ENCODE results near the gene PIK3R3. TPM values are rescaled to one million over a fixed set of nuclear protein-coding genes. Genes with fewer than 3 reads are reported as not detected.

PIK3R3 gene
- total and polyA plus RNA-seq, 2 donors (not counting 3 experiments of a cell fraction or from before 2014, with no cell fraction given) = 7.5 to 14.3 TPM

GRCh38 chr1:46010611-46011010 lies 121.8 kb downstream of the PIK3R3 start:
- dilution Hi-C loops (cut with MboI; ENCODE audit: extremely low pct_ligation_motif_present, low sequenced_read_pairs) = no loop called here

More at GRCh38 chr1:46010611-46011010, 121.8 kb downstream of the PIK3R3 start:
- no peak for TF ChIP-seq POLR2AphosphoS5 (IDR thresholded peaks at IDR 0.05; ENCODE audit: insufficient read depth, low read depth, low read length)
- TF ChIP-seq MYC (IDR thresholded peaks at IDR 0.05; ENCODE audit: low read depth, low read length) = no peak
- no peak for TF ChIP-seq FOS (IDR thresholded peaks at IDR 0.05; ENCODE audit: borderline replicate concordance, insufficient read depth, low read length)
- TF ChIP-seq POLR2A (IDR thresholded peaks at IDR 0.05; ENCODE audit: low read depth, low read length) = no peak
- no peak for TF ChIP-seq GATA2 (IDR thresholded peaks at IDR 0.05; ENCODE audit: insufficient read depth, insufficient read length, low read depth, low read length)
- TF ChIP-seq MAX (IDR thresholded peaks at IDR 0.05; ENCODE audit: insufficient read depth, insufficient read length) = no peak
- TF ChIP-seq EZH2 (IDR thresholded peaks at IDR 0.05; ENCODE audit: borderline replicate concordance, low read depth, low read length, severe bottlenecking) = no peak
- no peak for TF ChIP-seq JUN (IDR thresholded peaks at IDR 0.05; ENCODE audit: borderline replicate concordance, insufficient read depth, insufficient read length, low read depth)
- TF ChIP-seq CTCF (IDR thresholded peaks at IDR 0.05; ENCODE audit: extremely low read depth in 1 of 2, insufficient read depth in 1 of 2, low read depth in 1 of 2, low read length in 2 of 2) = no peak
- Histone ChIP-seq H3K4me3 (replicated peaks in 1 of 3; ENCODE audit: insufficient read depth in 1 of 3, low read depth in 1 of 3, low read length in 3 of 3) (no peak overlapping the region), H3K27ac (ENCODE audit: insufficient read depth, low read depth, low read length) (no peak overlapping the region), H3K79me2 (ENCODE audit: control insufficient read depth, insufficient read depth, low read length) (no peaks in the 10 kb centered on the region), H3K27me3 (ENCODE audit: control insufficient read depth in 2 of 2, insufficient read depth in 2 of 2, low read length in 2 of 2) (no peaks in the 10 kb centered on the region), H3K9me1 (replicated peaks; ENCODE audit: control insufficient read depth, extremely low read depth, insufficient read depth, low read length) (no peaks in the 10 kb centered on the region), H3K9ac (replicated peaks; ENCODE audit: extremely low read depth, insufficient read depth, low read length) (no peak overlapping the region), H4K20me1 (replicated peaks; ENCODE audit: control insufficient read depth, extremely low read depth, insufficient read depth, low read length) (no peaks in the 10 kb centered on the region), H3K36me3 (ENCODE audit: control insufficient read depth in 2 of 2, extremely low read depth in 1 of 2, insufficient read depth in 2 of 2, low read length in 2 of 2) (peaks cover 2 to 12% of the 10 kb centered on the region in 2 experiments), H2AFZ (ENCODE audit: low read depth, low read length) (no peak overlapping the region), H3K9me3 (replicated peaks; ENCODE audit: control insufficient read depth, insufficient read depth, low read length) (no peaks in the 10 kb centered on the region), H3K4me2 (ENCODE audit: insufficient read depth, low read length) (no peak overlapping the region), H3K4me1 (ENCODE audit: control insufficient read depth, extremely low read depth, insufficient read depth, low read length) (no peaks in the 10 kb centered on the region)
- no TSS peak for BruUV-seq (replicated peaks)
- intact Hi-C loops (cut with micrococcal nuclease) = no loop called here
- DNase-seq (ENCODE audit: low read depth, low spot score) (no peak), FAIRE-seq (no peak)
- ChIA-PET POLR2A (no interaction called here), CTCF (no interaction called here)
